AG04450 (cell line): ENCODE measurements around the gene FAM228B. TPM values are rescaled to one million over a fixed set of nuclear protein-coding genes. Genes with fewer than 3 reads are reported as not detected.
"Not testable (repeated sequence)": the region's sequence is repeated elsewhere in the genome, so short reads cannot be mapped to it uniquely, and the experiment has no call there.

Experiments used
- CTCF ChIA-PET: fragments of 300-600, 350-600 bp; formaldehyde crosslinking; extraction: SDS; loops from one replicate; lab custom pipeline; 2022; ENCODE audit warnings: antibody characterized with exemption, inconsistent platforms; lab: Charles Lee
- POLR2A ChIA-PET: fragments of 350-600 bp; formaldehyde crosslinking; extraction: SDS; loops from one replicate; lab custom pipeline; 2021; ENCODE audit warnings: antibody characterized with exemption, inconsistent platforms; lab: Yijun Ruan, JAX
- DNase-seq: peaks from one replicate; pipeline ENCODE4 v3.0.0-alpha.2; 2011; ENCODE audit warnings: low read depth, low spot score
- H3K27ac ChIP-seq: one replicate; pipeline ENCODE4 v1.5.1; 2012; ENCODE audit warnings: low read depth, low read length, control low read depth
- H3K27me3 ChIP-seq: one replicate; pipeline ENCODE4 v1.6.0; 2012; ENCODE audit warnings: low read length; ENCODE audit not compliant: control insufficient read depth, insufficient read depth
- H3K4me3 ChIP-seq: 2 replicates; pipeline ENCODE4 v1.5.1; 2011; ENCODE audit warnings: mild to moderate bottlenecking, low read depth, low read length, control low read depth
- H3K9me3 ChIP-seq: 2 replicates; pipeline ENCODE4 v1.5.1; 2012; ENCODE audit warnings: low read length; ENCODE audit not compliant: control insufficient read depth, insufficient read depth
- polyA plus RNA-seq: library from polyadenylated mRNA; depleted of rRNA; stranded (reverse); fragments of >200 nt; gene quantifications from 2 replicates; pipeline ENCODE4 v1.2.3, GENCODE V29; 2011
- TF ChIP-seq, protein P1 (sequence below): IDR thresholded peaks from 2 replicates; pipeline ENCODE4 v1.5.1; 2011; ENCODE audit warnings: low read depth, low read length, control low read depth, inconsistent platforms

The FAM228B gene
- polyA plus RNA-seq, 1 experiment = 7.6 TPM

DNA sequence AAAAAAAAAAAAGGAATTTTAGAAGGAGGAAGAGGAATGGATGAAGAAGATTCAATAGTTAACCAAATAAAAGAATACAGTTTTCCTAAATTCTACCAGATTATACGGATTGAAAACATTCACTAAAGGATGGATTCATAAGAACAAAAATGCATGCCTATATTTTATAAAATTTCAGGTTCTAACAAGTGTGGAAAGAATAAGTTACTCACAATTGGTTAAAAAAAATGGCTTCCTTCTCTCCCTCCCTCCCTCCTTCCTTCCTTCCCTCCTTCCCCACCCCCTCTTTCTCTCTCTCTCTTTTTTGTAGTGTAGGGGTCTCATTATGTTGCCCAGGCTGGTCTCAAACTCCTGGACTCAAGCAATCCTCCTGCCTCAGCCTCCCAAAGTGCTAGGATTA is 37.0 kb upstream of the FAM228B start:
- Histone ChIP-seq H3K9me3 (no peaks in the 10 kb centered on the region), H3K4me3 (no peak overlapping the region), H3K27me3 (no peaks in the 10 kb centered on the region), H3K27ac (no peak overlapping the region)
- CTCF ChIA-PET = no interaction called here
- POLR2A ChIA-PET = no interaction called here
- no peak for DNase-seq
- TF ChIP-seq, protein P1, sequence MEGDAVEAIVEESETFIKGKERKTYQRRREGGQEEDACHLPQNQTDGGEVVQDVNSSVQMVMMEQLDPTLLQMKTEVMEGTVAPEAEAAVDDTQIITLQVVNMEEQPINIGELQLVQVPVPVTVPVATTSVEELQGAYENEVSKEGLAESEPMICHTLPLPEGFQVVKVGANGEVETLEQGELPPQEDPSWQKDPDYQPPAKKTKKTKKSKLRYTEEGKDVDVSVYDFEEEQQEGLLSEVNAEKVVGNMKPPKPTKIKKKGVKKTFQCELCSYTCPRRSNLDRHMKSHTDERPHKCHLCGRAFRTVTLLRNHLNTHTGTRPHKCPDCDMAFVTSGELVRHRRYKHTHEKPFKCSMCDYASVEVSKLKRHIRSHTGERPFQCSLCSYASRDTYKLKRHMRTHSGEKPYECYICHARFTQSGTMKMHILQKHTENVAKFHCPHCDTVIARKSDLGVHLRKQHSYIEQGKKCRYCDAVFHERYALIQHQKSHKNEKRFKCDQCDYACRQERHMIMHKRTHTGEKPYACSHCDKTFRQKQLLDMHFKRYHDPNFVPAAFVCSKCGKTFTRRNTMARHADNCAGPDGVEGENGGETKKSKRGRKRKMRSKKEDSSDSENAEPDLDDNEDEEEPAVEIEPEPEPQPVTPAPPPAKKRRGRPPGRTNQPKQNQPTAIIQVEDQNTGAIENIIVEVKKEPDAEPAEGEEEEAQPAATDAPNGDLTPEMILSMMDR = no peak

DNA sequence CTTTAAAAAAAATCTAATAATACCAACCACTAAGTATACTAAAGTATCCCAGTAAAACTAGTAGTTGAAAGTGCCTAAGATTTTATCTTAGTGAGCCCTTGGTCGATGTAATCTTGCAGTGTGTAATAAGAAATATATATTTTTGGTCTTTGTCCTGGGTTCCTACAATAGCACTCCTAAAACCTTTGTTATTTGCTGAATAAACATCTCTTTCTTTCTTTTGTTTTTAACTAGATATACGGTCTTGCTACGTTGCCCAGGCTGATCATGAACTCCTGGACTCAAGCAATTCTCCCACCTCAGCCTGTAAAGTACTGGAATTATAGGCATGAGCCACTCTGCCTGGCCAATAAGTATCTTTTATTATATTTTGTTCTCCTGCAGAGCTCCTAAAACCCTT is 36.2 kb upstream of the FAM228B start:
- ChIA-PET POLR2A (no interaction called here), CTCF (interaction anchor here (0.6 kb wide), 1 partner anchor 161 kb away, joined by 3 read pairs; no protein-coding TSS in a partner anchor)
- Histone ChIP-seq H3K27me3 (no peaks in the 10 kb centered on the region), H3K4me3 (no peak overlapping the region), H3K9me3 (no peaks in the 10 kb centered on the region), H3K27ac (no peak overlapping the region)
- TF ChIP-seq, protein P1 = no peak
- DNase-seq = no peak

DNA sequence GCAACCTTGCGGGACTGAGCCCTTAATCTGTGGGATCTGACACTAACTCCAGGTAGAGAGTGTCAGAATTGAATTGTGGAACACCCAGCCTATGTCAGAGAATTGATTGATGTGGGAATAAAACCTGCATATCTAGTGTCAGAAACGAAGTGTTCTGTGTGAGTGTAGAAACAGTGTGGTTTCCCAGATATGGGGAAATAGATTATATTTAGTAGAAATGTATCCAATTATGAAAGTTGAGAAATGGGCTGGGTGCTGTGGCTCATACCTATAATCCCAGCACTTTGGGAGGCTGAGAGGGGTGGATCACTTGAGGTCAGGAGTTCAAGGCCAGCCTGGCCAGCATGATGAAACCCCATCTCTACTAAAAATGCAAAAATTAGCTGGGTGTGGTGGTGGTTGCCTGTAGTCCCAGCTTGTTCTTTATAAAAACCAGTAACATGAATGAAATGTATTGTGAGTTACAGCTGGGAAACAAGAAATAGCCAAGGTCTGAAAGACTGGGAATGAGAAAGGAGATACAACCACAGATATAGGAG is 34.4 kb upstream of the FAM228B start:
- TF ChIP-seq, protein P1 = no peak
- no peak for DNase-seq
- H3K27me3 ChIP-seq = no peaks in the 10 kb centered on the region
- H3K9me3 ChIP-seq = no peaks in the 10 kb centered on the region
- no peak overlapping the region for H3K27ac ChIP-seq
- POLR2A ChIA-PET = no interaction called here
- H3K4me3 ChIP-seq = no peak overlapping the region
- CTCF ChIA-PET = no interaction called here

DNA sequence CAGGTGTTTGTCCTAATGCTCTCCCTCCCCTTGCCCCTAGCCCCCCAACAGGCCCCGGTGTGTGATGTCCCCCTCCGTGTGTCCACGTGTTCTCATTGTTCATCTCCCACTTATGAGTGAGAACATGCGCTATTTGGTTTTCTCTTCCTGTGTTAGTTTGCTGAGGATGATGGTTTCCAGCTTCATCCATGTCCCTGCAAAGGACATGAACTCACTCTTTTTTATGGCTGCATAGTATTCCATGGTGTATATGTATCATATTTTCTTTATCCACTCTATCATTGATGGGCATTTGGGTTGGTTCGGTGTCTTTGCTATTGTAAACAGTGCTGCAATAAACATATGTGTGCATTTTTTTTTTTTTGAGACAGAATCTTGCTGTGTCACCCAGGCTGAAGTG is 30.0 kb upstream of the FAM228B start:
- POLR2A ChIA-PET, H3K9me3 ChIP-seq, H3K4me3 ChIP-seq, DNase-seq, H3K27me3 ChIP-seq, H3K27ac ChIP-seq: not testable (repeated sequence)
- CTCF ChIA-PET = interaction anchor here (0.7 to 2.3 kb wide), 2 partner anchors 9 to 265 kb away, joined by 5 to 9 read pairs; partner anchors contain the start of gene TP53I3

DNA sequence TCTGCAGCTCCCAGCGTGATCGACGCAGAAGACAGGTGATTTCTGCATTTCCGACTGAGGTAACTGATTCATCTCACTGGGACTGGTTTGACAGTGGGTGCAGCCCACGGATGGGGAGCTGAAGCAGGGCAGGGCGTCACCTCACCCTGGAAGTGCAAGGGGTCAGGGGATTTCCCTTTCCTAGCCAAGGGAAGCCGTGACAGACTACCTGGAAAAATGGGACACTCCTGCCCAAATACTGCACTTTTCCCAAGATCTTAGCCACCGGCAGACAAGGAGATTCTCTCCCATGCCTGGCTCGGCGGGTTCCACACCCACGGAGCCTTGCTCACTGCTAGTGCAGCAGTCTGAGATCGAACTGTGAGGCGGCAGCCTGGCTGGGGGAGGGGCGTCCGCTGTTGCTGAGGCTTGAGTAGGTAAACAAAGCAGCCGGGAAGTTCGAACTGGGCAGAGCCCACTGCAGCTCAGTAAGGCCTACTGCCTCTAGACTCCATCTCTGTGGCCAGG is 28.0 kb upstream of the FAM228B start:
- H3K27ac ChIP-seq, CTCF ChIA-PET, H3K27me3 ChIP-seq, H3K9me3 ChIP-seq, H3K4me3 ChIP-seq, DNase-seq: not testable (repeated sequence)
- POLR2A ChIA-PET = interaction anchor here (0.6 kb wide), 1 partner anchor 13 kb away, joined by 13 read pairs; no protein-coding TSS in a partner anchor

DNA sequence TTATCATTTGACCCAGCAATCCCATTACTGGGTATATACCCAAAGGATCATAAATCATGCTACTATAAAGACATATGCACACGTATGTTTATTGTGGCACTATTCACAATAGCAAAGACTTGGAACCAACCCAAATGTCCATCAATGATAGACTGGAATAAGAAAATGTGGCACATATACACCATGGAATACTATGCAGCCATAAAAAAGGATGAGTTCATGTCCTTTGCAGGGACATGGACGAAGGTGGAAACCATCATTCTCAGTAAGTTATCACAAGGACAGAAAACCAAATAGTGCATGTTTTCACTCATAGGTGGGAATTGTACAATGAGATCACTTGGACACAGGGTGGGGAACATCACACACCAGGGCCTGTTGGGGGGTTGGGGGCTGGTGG is 22.5 kb upstream of the FAM228B start:
- H3K27me3 ChIP-seq, H3K9me3 ChIP-seq, H3K4me3 ChIP-seq, DNase-seq, H3K27ac ChIP-seq, POLR2A ChIA-PET, CTCF ChIA-PET: not testable (repeated sequence)
